Esophagus squamous epithelium (tissue), 5 donors: ENCODE data around the gene BCL2. TPM values are rescaled to one million over a fixed set of nuclear protein-coding genes. Genes with fewer than 3 reads are reported as not detected.
A peak's percentile ranks its signal among the peaks of the same experiment; 100 is the strongest.

ENCODE experiments used
- DNase-seq: peaks from one replicate; lab custom pipeline; 2025; lab: John Stamatoyannopoulos, UW
- H3K27ac ChIP-seq, 4 donors: fragments of 200-600 bp; sonication (generic); one replicate each; pipeline ENCODE4 v1.5.1; 2016 to 2019; ENCODE audit warnings: mild to moderate bottlenecking in 1 of 4
- H3K27me3 ChIP-seq, 4 donors: fragments of 200-600 bp; sonication (generic); 1 replicate in 3 of 4; 2 replicates in 1 of 4; pipeline versions ENCODE4 v1.5.1 to v1.6.0; 2017 to 2021; ENCODE audit warnings: antibody characterized with exemption in 1 of 4
- H3K36me3 ChIP-seq, 3 donors: fragments of 200-600 bp; sonication (generic); one replicate each; pipeline ENCODE4 v1.5.1; 2016 to 2019
- H3K4me1 ChIP-seq, 3 donors: fragments of 200-600 bp; sonication (generic); one replicate each; pipeline ENCODE4 v1.5.1; 2017 to 2019
- H3K4me3 ChIP-seq, 4 donors: fragments of 200-600 bp; sonication (generic); 1 replicate in 3 of 4; 2 replicates in 1 of 4; pipeline ENCODE4 v1.5.1; 2016 to 2019; ENCODE audit warnings: mild to moderate bottlenecking in 2 of 4, moderate library complexity in 1 of 4
- H3K9me3 ChIP-seq, 3 donors: fragments of 200-600 bp; sonication (generic); one replicate each; pipeline ENCODE4 v1.5.1; 2016 to 2019
- POLR2A ChIP-seq, 4 donors: fragments of 450-650 bp; IDR thresholded peaks; one replicate each; pipeline ENCODE4 v1.6.1; 2017; ENCODE audit warnings: antibody characterized with exemption in 4 of 4, mild to moderate bottlenecking in 4 of 4, moderate library complexity in 3 of 4
- WGBS, 2 donors: methylation state at CpG; one replicate each; pipeline ENCODE4 v1.1.5; 2018; 5-methylcytosine and 5-hydroxymethylcytosine counted together
- intact Hi-C: fragments of 100-400 bp; cut with DNase I; formaldehyde crosslinking; loops from one replicate; pipeline ENCODE4 v1.15.0; 2022
- total RNA-seq, 4 donors: library from RNA; depleted of rRNA; stranded (reverse); fragments of >200 nt; gene quantifications; one replicate each; pipeline ENCODE4 v1.1.0, GENCODE V29; 2016
- TF ChIP-seq, protein P1 (sequence below), 6 experiments: fragments of 450-650 bp in 4 of 6; fragments of 200-600 bp in 2 of 6; sonication (generic) in 2 of 6; IDR thresholded peaks; one replicate each; pipeline ENCODE4 v1.5.1; 2016 to 2019; ENCODE audit warnings: antibody characterized with exemption in 6 of 6, mild to moderate bottlenecking in 4 of 6, moderate library complexity in 4 of 6
- donor health status: DM: yes; HTN: yes; CAD: no.

Gene BCL2
- total RNA-seq, 4 donors from 2014 or later = 3.1 to 17.4 (median 4.2) TPM

DNA sequence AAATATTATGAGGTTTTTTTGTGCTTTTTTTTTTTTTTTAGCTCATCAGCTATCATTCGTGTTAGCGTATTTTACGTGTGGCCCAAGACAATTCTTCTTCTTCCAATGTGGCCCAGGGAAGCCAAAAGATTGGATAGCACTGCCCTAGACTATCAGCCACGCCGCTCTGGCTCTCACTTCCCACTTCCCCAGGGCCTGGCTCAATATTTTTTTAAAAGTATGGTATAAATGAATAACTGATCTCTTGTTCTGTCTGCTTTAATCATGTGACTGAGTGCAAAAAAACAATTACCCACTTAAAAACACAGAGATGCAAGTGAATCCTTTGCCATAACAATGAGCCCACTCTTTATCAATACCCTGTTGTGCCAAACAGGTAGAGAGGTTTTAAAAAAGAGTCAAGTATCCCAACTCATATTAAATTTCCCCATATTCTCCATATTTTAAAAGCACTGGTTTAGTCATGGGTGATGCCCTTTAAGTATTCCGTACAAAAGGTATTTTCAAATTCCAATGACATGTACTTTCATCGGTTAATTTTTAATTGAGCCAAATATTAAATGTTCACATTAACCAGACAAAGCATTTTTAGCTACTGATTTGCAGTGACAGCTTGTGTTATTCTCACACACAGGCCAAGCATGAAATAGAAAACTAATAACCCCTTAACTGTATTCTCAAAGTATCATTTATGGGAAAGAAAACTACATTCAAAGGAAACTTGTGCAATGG, 12.6 kb downstream of the BCL2 start:
- DNase-seq = no peak
- Histone ChIP-seq H3K27me3 (no peaks in the 10 kb centered on the region), H3K9me3 (no peaks in the 10 kb centered on the region), H3K4me1 (peaks cover 0 to 28% (median 7%) of the 10 kb centered on the region in 3 donors), H3K36me3 (no peaks in the 10 kb centered on the region), H3K4me3 (no peak overlapping the region), H3K27ac (no peak overlapping the region)
- WGBS, 2 donors = 84 to 87% methylated on average over 7 of the region's 7 CpGs
- intact Hi-C loops = no loop called here
- TF ChIP-seq POLR2A (IDR thresholded peaks at IDR 0.05) = no peak
- TF ChIP-seq, protein P1, sequence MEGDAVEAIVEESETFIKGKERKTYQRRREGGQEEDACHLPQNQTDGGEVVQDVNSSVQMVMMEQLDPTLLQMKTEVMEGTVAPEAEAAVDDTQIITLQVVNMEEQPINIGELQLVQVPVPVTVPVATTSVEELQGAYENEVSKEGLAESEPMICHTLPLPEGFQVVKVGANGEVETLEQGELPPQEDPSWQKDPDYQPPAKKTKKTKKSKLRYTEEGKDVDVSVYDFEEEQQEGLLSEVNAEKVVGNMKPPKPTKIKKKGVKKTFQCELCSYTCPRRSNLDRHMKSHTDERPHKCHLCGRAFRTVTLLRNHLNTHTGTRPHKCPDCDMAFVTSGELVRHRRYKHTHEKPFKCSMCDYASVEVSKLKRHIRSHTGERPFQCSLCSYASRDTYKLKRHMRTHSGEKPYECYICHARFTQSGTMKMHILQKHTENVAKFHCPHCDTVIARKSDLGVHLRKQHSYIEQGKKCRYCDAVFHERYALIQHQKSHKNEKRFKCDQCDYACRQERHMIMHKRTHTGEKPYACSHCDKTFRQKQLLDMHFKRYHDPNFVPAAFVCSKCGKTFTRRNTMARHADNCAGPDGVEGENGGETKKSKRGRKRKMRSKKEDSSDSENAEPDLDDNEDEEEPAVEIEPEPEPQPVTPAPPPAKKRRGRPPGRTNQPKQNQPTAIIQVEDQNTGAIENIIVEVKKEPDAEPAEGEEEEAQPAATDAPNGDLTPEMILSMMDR (IDR thresholded peaks at IDR 0.05) = no peak

DNA sequence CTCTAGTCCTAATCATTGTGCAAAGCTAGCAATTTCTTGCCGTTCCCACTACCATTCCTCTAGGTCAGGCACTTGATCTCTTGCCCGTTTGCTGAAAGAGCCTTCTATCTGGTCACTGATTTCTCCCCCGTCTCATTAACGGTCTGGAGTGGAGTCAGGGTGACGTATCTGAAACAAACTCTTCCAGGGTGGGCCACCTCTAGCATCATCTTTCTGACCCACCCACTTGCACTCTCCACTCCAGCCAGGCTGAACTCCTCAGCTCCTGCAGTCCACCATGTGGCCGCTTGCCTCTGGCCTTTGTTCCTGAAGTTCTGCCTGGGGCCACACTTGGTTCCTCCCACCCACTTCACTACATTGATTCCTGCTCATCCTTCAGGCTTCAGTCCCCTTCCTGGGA, 13.3 kb downstream of the BCL2 start:
- intact Hi-C loops = no loop called here
- no peak overlapping the region for H3K27ac ChIP-seq

DNA sequence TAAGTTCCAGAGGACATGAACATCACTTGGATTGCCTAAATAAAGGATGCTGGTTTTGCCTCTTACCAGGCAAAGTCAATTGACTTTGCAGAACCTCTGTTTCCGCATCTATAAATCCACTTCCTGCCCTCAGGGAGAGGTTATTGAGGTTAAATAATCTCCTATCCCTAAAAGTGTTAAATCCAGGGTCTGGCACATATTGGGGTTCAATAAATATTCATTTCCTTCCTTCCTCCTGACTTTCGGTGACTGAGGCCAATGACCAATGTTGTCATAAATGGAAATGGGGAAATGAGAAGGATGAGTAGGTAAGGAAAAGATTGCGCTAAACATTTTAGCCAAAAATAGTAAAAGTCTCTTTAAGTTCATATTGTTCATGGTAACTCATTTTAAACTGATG, 16.0 kb downstream of the BCL2 start:
- no peaks in the 10 kb centered on the region for H3K36me3 ChIP-seq
- no peak overlapping the region for H3K4me3 ChIP-seq
- no peaks in the 10 kb centered on the region for H3K9me3 ChIP-seq
- TF ChIP-seq POLR2A (IDR thresholded peaks at IDR 0.05) = no peak
- TF ChIP-seq, protein P1 (IDR thresholded peaks at IDR 0.05) = no peak
- DNase-seq = no peak
- H3K4me1 ChIP-seq = peaks cover 0 to 51% (median 7%) of the 10 kb centered on the region in 3 donors
- H3K27me3 ChIP-seq = no peaks in the 10 kb centered on the region
- intact Hi-C loops = no loop called here
- 53 to 87% methylated on average over 3 of the region's 3 CpGs for WGBS, 2 donors
- H3K27ac ChIP-seq = peak overlapping the region in 1 of 4 donors; percentile 44

More for the DNA sequence above, 13.3 kb downstream of the BCL2 start:
- Histone ChIP-seq H3K36me3 (no peaks in the 10 kb centered on the region), H3K4me3 (no peak overlapping the region), H3K4me1 (peaks cover 0 to 31% (median 7%) of the 10 kb centered on the region in 3 donors), H3K9me3 (no peaks in the 10 kb centered on the region), H3K27me3 (no peaks in the 10 kb centered on the region)
- DNase-seq = no peak
- WGBS, 2 donors = 83 to 88% methylated on average over 6 of the region's 6 CpGs
- no peak for TF ChIP-seq POLR2A (IDR thresholded peaks at IDR 0.05)
- TF ChIP-seq, protein P1 (IDR thresholded peaks at IDR 0.05) = no peak

DNA sequence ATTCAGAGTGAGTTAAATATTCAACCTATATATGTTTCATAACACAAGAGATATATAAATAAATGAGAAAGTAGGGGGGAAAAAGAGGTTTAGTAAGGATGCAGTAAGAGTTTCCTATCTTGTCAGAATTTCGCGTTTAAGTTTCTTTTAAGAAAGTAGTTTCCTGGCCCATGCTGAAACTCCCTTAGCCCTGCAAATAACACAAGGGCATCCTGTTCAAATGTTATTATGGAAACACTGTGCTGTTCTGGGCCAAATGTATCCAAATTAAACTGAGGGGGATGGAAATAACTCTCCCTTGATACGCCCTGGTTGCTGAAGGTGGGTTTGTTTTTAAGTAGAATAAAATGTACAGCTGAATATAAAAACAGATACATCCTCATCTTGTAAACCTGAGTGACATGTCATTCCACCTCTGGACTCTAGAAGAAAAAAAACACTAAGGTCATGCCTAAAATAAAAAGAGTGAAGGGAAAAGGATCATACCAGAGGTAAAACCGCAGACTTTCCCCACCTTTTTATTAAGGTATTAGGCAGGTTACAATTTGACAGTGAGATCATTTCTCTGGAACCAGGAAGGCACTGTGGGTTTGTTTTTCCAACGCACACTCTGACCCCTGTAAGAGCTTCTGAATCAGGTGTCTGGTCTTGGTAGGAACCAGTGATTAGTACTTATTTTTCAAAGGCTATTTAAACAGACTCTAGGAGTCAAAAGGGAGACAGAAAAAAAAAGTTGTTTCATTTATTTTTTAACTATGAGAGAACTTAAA, 16.7 kb downstream of the BCL2 start:
- no peaks in the 10 kb centered on the region for H3K9me3 ChIP-seq
- intact Hi-C loops = no loop called here
- H3K27ac ChIP-seq = peak overlapping the region in 2 of 4 donors; percentile 21 to 44
- H3K4me3 ChIP-seq = no peak overlapping the region
- TF ChIP-seq, protein P1 (IDR thresholded peaks at IDR 0.05) = no peak
- TF ChIP-seq POLR2A (IDR thresholded peaks at IDR 0.05) = no peak
- no peak for DNase-seq
- H3K27me3 ChIP-seq = no peaks in the 10 kb centered on the region
- H3K36me3 ChIP-seq = no peaks in the 10 kb centered on the region
- 48 to 65% methylated on average over 5 of the region's 5 CpGs for WGBS, 2 donors
- peaks cover 0 to 58% (median 11%) of the 10 kb centered on the region in 3 donors for H3K4me1 ChIP-seq

DNA sequence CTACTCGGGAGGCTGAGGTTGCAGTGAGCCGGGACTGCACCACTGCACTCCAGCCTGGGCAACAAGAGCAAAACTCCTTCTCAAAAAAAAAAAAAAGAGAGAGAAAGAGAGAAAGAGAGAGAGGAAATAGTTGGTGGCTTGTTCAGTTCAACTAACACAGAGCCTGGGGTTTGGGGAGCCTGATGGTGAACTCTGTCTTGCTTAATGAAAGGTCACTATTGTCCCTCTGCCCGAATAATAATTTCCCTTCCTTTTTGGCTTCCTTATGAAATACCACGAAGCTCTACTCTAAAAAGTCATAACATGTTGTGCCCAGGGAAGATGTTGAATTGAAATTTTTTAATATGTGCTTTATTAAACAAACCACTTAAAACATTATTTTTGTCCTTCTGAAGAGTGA, 17.3 kb downstream of the BCL2 start:
- Histone ChIP-seq H3K27ac (peak overlapping the region in 2 of 4 donors; percentile 23 to 44), H3K27me3 (no peaks in the 10 kb centered on the region), H3K4me1 (peaks cover 0 to 58% (median 11%) of the 10 kb centered on the region in 3 donors), H3K36me3 (no peaks in the 10 kb centered on the region), H3K4me3 (no peak overlapping the region), H3K9me3 (no peaks in the 10 kb centered on the region)
- intact Hi-C loops = no loop called here
- DNase-seq = no peak
- WGBS, 2 donors = 31 to 52% methylated on average over 3 to 4 of the region's 4 CpGs
- TF ChIP-seq, protein P1 (IDR thresholded peaks at IDR 0.05) = no peak
- no peak for TF ChIP-seq POLR2A (IDR thresholded peaks at IDR 0.05)
